A673 (cell line): ENCODE results near the gene AK5.

ENCODE experiments used
- EZH2 ChIP-seq: fragments of 200-600 bp; sonication (generic); IDR thresholded peaks from 2 replicates; pipeline ENCODE4 v1.6.1; 2017; ENCODE audit warnings: borderline replicate concordance, low read depth, mild to moderate bottlenecking, mixed read lengths, antibody characterized with exemption, low read length; ENCODE audit not compliant: poor library complexity, severe bottlenecking
- TF ChIP-seq, protein P1 (sequence below): fragments of 300-800, 200-600 bp; sonication (generic); conservative IDR thresholded peaks from 2 replicates; pipeline ENCODE4 v1.5.1; 2017; ENCODE audit warnings: low read depth, mild to moderate bottlenecking, antibody characterized with exemption, low read length, moderate library complexity, mixed read lengths

DNA sequence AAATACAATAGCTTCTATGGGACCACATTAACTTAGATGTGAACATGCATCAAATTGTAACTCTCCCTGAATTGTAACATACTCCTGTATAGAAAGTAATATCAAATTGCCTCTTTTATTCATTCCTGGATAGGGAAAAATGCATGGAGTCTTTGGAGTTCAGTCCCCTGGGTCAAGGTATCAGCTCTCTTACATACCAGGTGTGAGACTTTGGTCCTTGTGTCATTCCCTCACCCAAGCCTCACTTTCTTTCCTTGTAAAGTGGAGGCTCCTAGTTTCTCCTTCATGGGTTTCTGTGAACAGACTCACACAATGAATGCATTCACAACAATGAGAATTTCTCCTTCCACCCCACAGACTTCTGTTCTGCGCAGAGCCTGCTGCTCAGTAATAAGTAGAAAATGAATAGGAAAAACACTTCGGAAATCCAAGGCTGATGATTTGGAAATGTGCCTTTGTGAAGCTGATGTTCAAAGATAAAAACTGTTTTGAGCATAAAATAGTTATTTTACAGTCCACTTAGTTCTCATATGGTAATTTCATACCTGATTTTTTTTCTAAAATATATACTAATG, 185.3 kb downstream of the AK5 start:
- TF ChIP-seq, protein P1, sequence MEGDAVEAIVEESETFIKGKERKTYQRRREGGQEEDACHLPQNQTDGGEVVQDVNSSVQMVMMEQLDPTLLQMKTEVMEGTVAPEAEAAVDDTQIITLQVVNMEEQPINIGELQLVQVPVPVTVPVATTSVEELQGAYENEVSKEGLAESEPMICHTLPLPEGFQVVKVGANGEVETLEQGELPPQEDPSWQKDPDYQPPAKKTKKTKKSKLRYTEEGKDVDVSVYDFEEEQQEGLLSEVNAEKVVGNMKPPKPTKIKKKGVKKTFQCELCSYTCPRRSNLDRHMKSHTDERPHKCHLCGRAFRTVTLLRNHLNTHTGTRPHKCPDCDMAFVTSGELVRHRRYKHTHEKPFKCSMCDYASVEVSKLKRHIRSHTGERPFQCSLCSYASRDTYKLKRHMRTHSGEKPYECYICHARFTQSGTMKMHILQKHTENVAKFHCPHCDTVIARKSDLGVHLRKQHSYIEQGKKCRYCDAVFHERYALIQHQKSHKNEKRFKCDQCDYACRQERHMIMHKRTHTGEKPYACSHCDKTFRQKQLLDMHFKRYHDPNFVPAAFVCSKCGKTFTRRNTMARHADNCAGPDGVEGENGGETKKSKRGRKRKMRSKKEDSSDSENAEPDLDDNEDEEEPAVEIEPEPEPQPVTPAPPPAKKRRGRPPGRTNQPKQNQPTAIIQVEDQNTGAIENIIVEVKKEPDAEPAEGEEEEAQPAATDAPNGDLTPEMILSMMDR = no peak
- TF ChIP-seq EZH2 = no peak
